NCI-H2171 treated with DMSO at 0.1 percent for 48 hours (cell line): ENCODE data around the gene UGT1A5.
"Not testable (repeated sequence)": the region's sequence is repeated elsewhere in the genome, so short reads cannot be mapped to it uniquely, and the experiment has no call there.

Experiments used
- DNase-seq: peaks from one replicate; lab custom pipeline; 2025; lab: John Stamatoyannopoulos, UW

UGT1A5 gene

DNA sequence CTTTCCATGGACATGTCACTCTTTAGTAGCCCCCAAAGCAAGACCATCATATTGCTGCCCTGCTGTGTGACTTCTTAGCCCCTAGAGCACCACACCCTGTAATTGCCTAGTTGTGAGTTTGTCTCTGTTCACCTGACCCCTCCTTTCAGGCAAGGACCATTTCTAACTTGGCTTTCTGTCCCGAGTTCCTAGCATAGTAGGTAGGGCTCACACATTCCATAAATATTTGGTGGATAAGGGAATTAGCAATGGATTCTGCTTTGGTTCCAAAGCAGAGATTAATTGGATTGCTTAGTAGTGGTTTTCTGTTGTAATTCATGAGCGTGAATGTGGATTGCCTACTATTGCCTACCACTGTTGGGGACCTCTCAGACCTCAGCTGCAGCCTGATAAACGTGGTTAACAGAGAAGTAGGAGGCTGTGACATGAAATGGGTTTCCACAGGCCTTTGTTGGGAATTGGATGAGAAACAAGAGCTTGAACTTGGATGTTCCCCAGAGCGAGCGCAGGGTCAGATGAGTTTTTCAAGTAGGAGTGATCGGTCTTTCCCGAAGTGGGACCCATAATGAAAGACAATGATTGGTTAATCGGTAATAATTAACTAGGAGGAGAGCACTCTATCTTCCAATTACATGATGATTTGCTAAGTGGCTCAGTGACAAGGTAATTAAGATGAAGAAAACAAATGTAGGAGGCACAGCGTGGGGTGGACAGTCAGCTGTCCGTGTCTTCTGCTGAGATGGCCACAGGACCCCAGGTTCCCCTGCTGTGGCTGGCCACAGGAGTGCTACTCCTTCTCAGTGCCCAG, 34.0 kb downstream of the UGT1A5 start:
- no peak for DNase-seq

DNA sequence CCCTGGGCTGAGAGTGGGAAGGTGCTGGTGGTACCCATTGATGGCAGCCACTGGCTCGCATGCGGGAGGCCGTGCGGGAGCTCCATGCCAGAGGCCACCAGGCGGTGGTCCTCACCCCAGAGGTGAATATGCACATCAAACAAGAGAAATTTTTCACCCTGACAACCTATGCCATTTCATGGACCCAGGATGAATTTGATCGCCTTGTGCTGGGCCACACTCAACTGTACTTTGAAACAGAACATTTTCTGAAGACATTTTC, 34.5 kb downstream of the UGT1A5 start:
- no peak for DNase-seq

DNA sequence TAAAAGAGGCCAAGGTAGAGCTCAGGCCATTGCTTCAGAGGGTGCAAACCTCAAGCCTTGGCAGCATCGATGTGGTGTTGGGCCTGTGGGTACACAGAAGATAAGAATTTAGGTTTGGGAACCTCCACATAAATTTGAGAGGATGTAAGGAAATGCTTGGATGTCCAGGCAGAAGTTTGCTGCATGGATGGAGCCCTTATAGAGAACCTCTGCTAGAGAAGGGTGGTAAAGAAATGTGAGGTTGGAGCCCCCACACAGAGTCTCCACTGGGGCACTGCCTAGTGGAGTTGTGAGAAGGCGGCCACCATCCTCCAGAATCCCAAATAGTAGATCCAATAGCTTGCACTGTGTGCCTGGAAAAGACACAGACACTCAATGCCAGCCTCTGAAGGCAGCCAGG, 38.0 kb downstream of the UGT1A5 start:
- not testable (repeated sequence) for DNase-seq

DNA sequence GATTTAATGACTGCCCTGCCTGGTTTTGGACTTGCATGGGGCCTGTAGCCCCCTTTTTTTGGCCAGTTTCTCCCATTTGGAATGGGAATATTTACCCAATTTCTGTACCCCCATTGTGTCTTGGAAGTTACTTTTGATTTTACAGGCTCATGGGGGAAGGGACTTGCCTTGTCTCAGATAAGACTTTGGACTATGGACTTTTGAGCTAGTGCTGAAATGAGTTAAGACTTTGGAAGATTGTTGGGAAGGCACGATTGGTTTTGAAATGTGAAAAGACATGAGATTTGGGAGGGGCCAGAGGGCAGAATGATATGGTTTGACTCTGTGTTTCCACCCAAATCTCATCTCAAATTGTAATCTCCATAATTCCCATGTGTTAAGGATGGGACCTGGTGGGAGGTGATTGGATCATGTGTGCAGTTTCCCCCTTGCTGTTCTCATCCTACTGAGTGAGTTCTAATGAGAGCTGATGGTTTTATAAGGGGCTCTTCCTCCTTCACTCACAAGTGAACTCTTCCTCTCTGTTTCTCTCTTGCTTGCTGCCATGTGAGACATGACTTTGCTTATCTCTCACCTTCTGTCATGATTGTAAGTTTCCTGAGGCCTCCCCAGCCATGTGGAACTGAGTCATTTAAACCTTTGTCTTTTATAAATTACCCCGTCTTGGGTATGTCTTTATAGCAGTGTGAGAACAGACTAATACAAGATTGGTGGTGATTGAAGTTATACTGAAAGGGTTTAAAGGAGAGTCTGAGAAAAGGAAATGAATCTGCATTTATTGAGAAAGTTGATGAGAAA, 38.7 kb downstream of the UGT1A5 start:
- not testable (repeated sequence) for DNase-seq

DNA sequence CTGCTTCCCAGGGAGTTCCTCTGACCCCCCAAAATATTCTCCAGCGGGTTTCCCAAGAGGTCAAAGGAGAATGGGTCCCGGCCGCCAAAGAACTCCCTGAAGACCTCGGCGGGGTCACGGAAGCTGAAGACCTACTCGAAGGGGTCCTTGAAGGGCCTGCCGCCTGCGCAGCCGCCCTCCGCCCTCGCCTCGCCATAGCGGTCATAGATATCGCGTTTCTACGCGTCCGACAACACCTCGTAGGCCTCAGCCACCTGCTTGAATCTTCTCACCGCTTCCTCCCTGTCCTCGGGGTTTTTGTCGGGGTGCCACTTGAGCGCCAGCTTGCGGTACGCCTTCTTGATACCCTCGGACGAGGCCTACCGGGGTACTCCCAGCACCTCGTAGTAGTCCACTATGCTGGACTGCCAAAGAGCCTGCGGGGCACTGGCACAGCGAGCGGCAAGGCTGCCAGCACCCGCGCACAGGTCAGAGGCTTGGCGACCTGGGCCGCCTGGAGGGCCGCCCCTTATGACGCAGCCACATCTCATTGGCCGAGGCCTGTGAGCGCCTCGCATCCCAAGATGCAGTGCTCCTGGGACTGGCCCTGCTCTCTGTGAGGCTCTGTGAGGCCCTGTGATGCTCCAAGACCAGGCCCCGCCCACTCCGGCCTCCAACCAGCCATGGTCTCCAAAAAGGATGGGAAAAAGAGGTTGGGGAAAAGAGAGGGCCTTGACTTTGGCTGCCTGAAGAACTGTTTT, 42.3 kb downstream of the UGT1A5 start:
- no peak for DNase-seq

DNA sequence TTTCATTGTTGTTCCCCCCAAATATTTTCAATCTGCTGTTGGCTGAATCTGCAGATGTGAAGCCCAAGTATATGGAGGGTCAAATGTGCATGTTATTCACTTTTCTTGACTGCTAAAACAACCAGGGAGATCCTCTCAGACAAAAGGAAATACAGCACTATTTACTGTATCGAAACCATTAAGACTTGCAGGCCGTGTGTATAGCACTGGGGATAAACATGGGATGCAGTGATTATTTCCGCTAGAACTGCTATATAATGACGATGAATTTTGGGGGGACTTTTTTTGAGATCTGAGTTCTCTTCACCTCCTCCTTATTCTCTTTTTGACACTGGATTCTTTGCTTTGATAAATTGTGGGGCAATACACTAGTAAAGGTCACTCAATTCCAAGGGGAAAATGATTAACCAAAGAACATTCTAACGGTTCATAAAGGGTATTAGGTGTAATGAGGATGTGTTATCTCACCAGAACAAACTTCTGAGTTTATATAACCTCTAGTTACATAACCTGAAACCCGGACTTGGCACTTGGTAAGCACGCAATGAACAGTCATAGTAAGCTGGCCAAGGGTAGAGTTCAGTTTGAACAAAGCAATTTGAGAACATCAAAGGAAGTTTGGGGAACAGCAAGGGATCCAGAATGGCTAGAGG, 43.8 kb downstream of the UGT1A5 start:
- no peak for DNase-seq

DNA sequence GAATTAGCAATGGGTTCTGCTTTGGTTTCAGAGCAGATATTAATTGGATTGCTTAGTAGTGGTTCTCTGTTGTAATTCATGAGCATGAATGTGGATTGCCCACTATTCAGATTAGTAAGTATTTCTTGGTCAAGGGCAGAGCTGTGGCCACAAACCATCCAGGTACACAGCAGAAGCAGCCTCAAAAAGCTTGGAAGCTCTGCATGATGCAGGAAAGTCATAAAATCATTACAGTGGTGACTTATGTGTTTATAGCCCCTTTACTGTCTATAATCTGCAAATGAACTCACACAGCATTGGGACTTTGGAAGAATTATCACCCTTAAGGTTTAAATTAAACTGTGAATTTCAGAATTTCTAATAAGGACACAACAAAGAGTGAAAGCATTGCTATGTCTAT, 45.4 kb downstream of the UGT1A5 start:
- no peak for DNase-seq

DNA sequence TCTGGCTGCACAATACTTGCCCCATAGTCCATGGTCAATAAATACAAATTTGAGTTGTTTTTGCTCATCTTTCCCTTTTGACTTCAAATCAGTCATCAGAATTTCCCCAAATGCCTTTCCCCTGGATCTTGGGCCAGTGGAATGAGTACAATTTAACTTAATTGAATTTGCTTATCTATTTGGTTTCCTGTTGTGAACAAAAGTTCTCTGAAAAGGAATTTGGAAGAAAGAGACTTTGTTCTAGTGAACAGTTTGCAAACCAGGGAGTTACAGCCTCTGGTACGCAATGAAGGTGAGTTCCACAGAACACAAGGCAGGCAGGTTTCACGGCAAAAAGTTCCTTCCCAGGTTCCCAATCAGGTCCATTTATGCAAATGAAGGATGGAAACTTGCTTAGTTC, 46.1 kb downstream of the UGT1A5 start:
- DNase-seq = no peak

DNA sequence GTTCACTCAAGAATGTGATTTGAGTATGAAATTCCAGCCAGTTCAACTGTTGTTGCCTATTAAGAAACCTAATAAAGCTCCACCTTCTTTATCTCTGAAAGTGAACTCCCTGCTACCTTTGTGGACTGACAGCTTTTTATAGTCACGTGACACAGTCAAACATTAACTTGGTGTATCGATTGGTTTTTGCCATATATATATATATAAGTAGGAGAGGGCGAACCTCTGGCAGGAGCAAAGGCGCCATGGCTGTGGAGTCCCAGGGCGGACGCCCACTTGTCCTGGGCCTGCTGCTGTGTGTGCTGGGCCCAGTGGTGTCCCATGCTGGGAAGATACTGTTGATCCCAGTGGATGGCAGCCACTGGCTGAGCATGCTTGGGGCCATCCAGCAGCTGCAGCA, 47.3 kb downstream of the UGT1A5 start, which contains the start of gene UGT1A1:
TSS of gene UGT1A1 (plus strand) at position 228 of the 400 bp plus-strand sequence. CDS start at position 246, 18 bp downstream.
- no peak for DNase-seq

DNA sequence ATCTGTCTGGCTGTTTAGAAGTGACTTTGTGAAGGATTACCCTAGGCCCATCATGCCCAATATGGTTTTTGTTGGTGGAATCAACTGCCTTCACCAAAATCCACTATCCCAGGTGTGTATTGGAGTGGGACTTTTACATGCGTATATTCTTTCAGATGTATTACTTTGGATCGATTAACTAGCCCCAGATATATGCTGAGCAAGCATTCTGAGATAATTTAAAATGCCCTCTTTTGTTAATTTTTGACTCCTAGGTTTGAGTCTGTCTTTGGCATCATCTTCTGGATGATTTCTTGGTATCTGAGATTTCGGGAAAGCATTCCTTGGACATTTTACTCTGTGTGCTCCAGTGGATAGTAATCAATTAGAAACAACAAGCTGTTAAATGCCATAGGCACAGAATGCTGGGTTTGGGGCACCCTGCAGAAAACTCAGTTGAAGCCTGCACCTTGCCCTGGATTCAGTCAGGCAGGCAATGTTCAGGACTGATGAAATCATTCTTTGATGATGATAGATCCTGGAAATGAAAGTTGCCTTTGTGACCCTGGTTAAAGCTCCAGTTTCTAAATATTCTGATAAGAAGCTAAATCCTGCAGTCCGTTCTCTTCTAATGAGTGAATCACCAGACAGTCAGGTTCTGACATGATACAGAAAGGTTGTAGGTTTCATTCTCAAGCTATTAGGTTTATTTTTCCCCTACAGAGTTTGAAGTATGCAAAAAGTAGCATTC, 48.5 kb downstream of the UGT1A5 start:
- DNase-seq = no peak

DNA sequence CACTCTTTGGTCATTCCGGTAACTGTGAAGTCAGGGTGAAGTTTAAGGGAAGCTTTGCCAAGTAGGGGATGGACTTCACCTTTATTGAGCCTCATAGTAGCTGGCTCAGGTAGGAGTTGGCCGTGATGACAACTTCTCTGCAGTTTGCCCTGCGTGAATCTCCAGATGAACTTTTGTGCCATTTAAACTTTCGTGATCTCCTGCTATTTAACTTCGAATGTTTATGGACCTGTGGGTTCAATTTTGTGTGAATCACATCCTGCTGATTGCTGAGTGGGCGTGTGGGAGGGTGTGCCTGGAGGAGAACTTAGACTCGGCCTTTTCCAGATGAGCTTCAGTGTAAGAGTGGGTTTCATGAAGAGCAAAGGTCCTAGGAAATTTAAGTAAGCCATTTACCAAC, 51.6 kb downstream of the UGT1A5 start:
- DNase-seq = no peak

DNA sequence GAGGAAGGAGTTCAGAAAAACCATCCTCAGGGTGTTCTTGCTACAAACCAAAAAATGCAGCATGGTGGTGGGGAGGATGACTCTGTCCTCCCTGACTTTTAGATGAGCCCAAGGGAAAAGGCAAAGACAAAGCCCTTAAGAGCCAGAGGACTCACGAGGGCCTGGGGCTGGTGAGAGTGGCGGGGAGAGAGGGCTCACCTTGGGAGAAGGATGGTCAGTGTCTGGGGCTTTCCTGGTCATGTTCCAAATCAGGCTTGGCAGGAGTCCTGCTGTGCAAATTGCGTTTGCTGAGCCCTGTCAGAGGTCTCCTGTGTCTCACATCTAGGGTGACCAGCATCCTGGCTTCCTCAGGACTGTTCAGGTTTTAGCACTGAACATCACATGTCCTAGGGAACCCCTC, 52.1 kb downstream of the UGT1A5 start:
- no peak for DNase-seq

DNA sequence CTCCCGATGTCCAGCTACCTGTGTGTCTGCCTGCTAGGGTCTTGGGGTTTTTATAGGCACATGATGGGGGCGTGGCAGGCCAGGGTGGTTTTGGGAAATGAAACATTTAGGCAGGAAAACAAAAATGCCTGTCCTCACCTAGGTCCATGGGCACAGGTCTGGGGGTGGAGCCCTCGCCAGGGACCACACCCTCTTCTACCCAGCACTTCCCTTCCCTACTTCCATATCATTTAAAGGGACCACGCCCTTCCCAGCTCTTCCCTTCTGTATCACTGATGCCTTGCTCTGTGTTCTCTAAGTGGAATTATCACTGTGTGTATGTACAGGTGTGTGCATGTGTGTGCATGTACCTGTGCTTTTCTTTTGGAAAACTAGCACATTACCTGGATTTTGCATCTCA, 53.7 kb downstream of the UGT1A5 start:
- no peak for DNase-seq

DNA sequence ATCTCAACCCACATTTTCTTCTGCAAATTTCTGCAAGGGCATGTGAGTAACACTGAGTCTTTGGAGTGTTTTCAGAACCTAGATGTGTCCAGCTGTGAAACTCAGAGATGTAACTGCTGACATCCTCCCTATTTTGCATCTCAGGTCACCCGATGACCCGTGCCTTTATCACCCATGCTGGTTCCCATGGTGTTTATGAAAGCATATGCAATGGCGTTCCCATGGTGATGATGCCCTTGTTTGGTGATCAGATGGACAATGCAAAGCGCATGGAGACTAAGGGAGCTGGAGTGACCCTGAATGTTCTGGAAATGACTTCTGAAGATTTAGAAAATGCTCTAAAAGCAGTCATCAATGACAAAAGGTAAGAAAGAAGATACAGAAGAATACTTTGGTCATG, 55.4 kb downstream of the UGT1A5 start:
- DNase-seq = no peak

DNA sequence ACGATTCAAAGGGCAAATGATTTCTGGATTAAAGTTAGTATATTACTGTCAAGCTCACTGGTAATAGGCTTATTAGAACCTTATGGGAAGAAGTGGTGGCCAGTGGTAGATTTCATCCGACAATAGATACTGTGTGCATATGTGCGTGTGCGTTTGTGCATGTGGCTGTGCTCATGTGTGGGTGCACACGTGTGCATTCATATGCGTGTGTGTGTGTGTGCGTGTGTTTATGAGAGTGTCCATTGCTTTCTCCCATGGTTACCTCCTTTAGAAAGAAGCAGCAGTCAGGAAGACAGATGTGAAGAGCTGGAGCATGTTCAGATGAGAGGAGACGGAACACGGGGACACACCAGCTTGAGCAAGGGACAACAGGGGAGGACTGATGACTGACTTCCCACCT, 56.6 kb downstream of the UGT1A5 start:
- DNase-seq = no peak

DNA sequence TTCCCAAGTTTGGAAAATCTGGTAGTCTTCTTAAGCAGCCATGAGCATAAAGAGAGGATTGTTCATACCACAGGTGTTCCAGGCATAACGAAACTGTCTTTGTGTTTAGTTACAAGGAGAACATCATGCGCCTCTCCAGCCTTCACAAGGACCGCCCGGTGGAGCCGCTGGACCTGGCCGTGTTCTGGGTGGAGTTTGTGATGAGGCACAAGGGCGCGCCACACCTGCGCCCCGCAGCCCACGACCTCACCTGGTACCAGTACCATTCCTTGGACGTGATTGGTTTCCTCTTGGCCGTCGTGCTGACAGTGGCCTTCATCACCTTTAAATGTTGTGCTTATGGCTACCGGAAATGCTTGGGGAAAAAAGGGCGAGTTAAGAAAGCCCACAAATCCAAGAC, 59.4 kb downstream of the UGT1A5 start:
- DNase-seq = no peak

DNA sequence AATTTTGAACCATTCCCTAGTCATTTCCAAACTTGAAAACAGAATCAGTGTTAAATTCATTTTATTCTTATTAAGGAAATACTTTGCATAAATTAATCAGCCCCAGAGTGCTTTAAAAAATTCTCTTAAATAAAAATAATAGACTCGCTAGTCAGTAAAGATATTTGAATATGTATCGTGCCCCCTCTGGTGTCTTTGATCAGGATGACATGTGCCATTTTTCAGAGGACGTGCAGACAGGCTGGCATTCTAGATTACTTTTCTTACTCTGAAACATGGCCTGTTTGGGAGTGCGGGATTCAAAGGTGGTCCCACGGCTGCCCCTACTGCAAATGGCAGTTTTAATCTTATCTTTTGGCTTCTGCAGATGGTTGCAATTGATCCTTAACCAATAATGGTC, 59.9 kb downstream of the UGT1A5 start:
- no peak for DNase-seq

DNA sequence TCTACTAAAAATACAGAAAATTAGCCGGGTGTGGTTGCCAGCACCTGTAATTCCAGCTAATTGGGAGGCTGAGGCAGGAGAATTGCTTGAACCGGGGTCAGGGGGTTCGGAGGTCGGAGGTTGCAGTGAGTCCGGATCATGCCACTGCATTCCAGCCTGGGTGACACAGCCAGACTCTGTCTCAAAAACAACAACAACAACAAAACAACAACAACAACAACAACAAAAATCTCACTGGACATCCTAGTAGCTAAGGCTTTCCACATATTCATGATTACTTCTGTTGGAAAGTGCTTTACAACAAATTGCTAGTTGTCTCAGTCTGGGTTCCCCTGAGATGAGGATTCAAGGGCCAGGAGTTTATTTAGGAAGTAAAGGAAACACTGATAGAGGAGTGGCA, 61.1 kb downstream of the UGT1A5 start:
- DNase-seq = no peak

DNA sequence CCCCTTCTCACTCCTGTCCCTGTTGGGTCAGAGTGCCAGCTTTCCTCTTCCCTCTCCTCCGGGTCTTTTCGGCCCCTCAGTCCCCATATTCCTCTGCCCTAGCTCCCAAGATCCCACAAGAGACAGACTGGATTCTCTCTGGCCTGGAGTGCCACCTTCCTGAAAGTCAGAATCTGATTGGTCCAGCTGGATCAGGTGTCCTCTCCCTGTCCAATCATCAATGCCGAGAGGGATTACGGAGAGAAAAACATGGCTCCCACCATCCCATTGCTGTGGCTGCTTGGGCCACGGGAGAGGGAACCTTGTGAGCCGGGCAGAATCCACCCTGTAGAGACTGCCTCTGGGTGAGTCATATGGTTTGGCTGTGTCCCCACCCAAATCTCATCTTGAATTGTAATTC, 62.7 kb downstream of the UGT1A5 start:
- no peak for DNase-seq

DNA sequence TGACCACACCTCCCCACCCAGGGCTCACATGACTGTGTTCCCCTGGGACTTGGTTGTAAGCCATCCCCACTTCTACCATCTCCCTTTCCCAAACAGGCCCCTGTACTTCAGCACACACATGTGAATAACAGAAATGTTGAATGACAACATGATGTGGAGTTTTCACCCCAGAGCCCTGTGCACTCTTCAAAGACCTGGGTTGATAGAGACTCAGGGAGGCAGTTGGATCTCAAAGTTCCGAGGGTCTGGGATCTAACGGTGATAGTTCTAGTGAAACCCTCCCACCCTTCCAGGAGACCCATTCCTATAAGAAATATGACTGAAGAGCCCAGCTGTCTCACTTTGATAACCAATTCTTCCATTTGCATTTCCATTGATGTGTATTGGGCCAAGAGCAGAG, 65.3 kb downstream of the UGT1A5 start, which contains the start of gene MROH2A:
TSS of gene MROH2A (plus strand) at position 301 of the 400 bp plus-strand sequence. CDS start 1,029 bp downstream, outside the sequence.
- no peak for DNase-seq

DNA sequence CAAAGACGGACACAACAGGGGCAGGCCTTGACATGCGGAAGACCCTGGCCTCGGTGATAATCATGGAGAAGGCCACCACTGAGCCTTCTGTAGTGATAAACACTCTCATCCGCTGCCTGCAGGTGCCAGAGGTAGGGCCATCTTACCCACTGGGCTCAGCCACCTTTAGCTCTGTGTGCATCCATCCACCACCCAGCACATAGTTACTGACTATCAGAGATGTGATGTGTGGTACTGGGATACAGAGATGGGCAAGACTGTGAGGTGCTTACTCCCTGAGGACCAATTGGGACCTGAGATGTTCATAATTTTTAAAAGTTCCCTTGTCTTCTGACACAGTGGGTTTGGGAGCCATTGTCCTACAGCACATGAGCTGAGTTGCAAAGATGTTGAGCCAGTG, 67.0 kb downstream of the UGT1A5 start:
- DNase-seq = no peak

DNA sequence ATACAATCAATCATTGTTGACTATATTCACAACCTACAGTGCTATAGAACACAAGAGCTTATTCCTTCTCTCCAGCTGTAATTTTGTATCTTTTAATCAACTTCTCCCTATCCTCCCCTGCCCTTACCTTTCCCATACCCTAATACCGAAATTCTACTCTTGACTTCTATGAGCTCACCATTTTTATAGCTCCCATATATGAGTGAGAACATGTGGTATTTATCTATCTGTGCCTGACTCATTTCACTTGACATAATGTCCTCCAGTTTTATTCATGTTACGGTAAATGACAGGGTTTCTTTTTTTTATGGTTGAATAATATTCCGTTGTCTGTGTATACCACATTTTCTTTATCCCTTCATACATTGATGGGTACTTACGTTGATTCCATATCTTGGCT, 68.1 kb downstream of the UGT1A5 start:
- DNase-seq = no peak
